Measurements from ENCODE around the gene CLDN25.

The CLDN25 gene

GRCh38 chr11:113828191-113828590, 48.6 kb downstream of the CLDN25 start:
- DNase-seq (ENCODE audit: low read depth): no peak

GRCh38 chr11:113829751-113830150, 50.2 kb downstream of the CLDN25 start:
- H3K4me3 ChIP-seq (ENCODE audit: low read depth, low read length): no peak overlapping the region
- no peak for DNase-seq (ENCODE audit: low read depth)
- TF ChIP-seq CTCF (IDR thresholded peaks at IDR 0.05; ENCODE audit: insufficient read depth, low read depth, low read length, missing control alignments): no peak

More at GRCh38 chr11:113828191-113828590, 48.6 kb downstream of the CLDN25 start:
- no peak overlapping the region for H3K4me3 ChIP-seq (ENCODE audit: low read depth, low read length)
- TF ChIP-seq CTCF (IDR thresholded peaks at IDR 0.05; ENCODE audit: insufficient read depth, low read depth, low read length, missing control alignments): no peak
